Measurements from ENCODE around the gene CHST6. TPM values are rescaled to one million over a fixed set of nuclear protein-coding genes. Genes with fewer than 3 reads are reported as not detected.
A peak's percentile ranks its signal among the peaks of the same experiment; 100 is the strongest.

The CHST6 gene
- total RNA-seq, 1 donor from 2014 or later: 0.09 TPM

- Histone ChIP-seq H3K4me3 (no peak overlapping the region), H3K36me3 (no peaks in the 10 kb centered on the region), H3K27me3 (no peaks in the 10 kb centered on the region), H3K4me1 (no peaks in the 10 kb centered on the region), H3K9me3 (no peaks in the 10 kb centered on the region), H3K27ac (no peak overlapping the region)
- intact Hi-C loops (cut with DNase I): no loop called here
- no peak for ATAC-seq
- peak; percentile 48 for DNase-seq
- TF ChIP-seq CTCF (IDR thresholded peaks at IDR 0.05): no peak
These were observed 40.1 kb upstream of the CHST6 start for GRCh38 chr16:75535211-75535843.

GRCh38 chr16:75534560-75535205, 39.4 kb upstream of the CHST6 start:
- Histone ChIP-seq H3K27me3 (no peaks in the 10 kb centered on the region), H3K4me3 (no peak overlapping the region), H3K36me3 (no peaks in the 10 kb centered on the region), H3K4me1 (no peaks in the 10 kb centered on the region), H3K27ac (no peak overlapping the region), H3K9me3 (no peaks in the 10 kb centered on the region)
- TF ChIP-seq CTCF (IDR thresholded peaks at IDR 0.05): no peak
- ATAC-seq (no peak), DNase-seq (peak; percentile 48)
- intact Hi-C loops (cut with DNase I): no loop called here

GRCh38 chr16:75532791-75533190, 37.5 kb upstream of the CHST6 start:
- H3K36me3 ChIP-seq: no peaks in the 10 kb centered on the region
- DNase-seq (peak; percentile 16), ATAC-seq (no peak)
- no peaks in the 10 kb centered on the region for H3K9me3 ChIP-seq
- no peaks in the 10 kb centered on the region for H3K4me1 ChIP-seq
- no peak overlapping the region for H3K4me3 ChIP-seq
- H3K27me3 ChIP-seq: no peaks in the 10 kb centered on the region
- no peak for TF ChIP-seq CTCF (IDR thresholded peaks at IDR 0.05)
- intact Hi-C loops (cut with DNase I): no loop called here
- no peak overlapping the region for H3K27ac ChIP-seq

GRCh38 chr16:75532142-75532765, 37.0 kb upstream of the CHST6 start:
- ATAC-seq: no peak
- Histone ChIP-seq H3K36me3 (no peaks in the 10 kb centered on the region), H3K9me3 (no peaks in the 10 kb centered on the region), H3K27me3 (no peaks in the 10 kb centered on the region), H3K4me1 (no peaks in the 10 kb centered on the region), H3K27ac (no peak overlapping the region), H3K4me3 (no peak overlapping the region)
- intact Hi-C loops (cut with DNase I): no loop called here
- no peak for TF ChIP-seq CTCF (IDR thresholded peaks at IDR 0.05)
- peak; percentile 40 for DNase-seq

- H3K4me1 ChIP-seq: no peaks in the 10 kb centered on the region
- intact Hi-C loops (cut with DNase I): no loop called here
- H3K9me3 ChIP-seq: no peaks in the 10 kb centered on the region
- H3K4me3 ChIP-seq: no peak overlapping the region
- H3K27ac ChIP-seq: no peak overlapping the region
- H3K27me3 ChIP-seq: no peaks in the 10 kb centered on the region
- no peak for TF ChIP-seq CTCF (IDR thresholded peaks at IDR 0.05)
- peak; percentile 45 for DNase-seq
- H3K36me3 ChIP-seq: no peaks in the 10 kb centered on the region
- peak; percentile 6 for ATAC-seq
These were observed 34.7 kb upstream of the CHST6 start for GRCh38 chr16:75529959-75530358.

All from upper lobe of right lung (tissue), 1 donor.